ENCODE data around the gene HNRNPH2. TPM values are rescaled to one million over a fixed set of nuclear protein-coding genes. Genes with fewer than 3 reads are reported as not detected.

HNRNPH2 gene
- total and polyA plus RNA-seq, 9 of the 15 experiments (the other 6 are each of a cell fraction or from before 2014, with no cell fraction given), result 40.0 to 130 (median 60.3) TPM

DNA sequence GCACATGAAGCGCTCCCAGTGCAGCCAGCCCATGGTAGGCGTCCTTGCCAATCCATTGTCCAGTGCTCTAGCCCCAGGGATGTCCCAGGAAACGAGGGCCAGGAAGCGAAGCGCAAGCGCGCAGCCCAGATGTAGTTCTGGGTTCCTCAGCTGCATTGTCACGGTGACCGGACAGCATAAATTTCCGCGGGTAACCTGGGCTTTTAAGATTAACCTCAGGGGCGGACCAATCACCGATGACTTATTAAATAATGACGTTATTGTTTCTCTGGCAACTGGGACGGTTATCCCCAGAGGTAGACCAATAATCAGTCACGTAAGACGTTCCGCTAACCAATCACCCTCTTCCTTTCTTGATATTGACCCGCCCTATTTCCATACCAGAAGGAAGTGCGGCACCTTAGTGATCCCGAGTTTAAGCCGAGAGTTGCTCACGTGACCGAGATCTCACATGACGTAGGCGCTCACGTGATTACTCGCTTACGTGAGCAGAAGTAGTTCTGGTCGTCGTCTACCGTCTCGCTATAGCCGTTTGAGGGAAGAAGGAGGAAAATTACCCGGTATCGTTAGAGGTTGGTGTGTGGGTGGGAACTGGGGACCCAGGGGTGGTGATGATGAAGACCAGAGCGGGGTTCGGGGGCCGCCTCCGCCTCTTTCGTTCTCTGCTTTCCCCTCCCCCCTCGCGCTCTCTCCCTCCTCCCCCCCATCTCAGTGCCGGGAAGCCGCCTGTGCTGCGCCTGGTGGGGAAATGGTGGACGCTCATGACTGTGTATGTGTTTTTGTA lies at the start of gene HNRNPH2, which contains the start of gene GLA (continued):
- TF ChIP-seq, protein P1, sequence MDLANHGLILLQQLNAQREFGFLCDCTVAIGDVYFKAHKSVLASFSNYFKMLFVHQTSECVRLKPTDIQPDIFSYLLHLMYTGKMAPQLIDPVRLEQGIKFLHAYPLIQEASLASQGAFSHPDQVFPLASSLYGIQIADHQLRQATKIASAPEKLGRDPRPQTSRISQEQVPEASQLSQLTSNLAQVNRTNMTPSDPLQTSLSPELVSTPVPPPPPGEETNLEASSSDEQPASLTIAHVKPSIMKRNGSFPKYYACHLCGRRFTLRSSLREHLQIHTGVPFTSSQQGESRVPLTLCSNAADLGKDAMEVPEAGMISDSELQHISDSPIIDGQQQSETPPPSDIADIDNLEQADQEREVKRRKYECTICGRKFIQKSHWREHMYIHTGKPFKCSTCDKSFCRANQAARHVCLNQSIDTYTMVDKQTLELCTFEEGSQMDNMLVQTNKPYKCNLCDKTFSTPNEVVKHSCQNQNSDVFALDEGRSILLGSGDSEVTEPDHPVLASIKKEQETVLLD (IDR thresholded peaks at IDR 0.05), result no peak
- peak; percentile 87 to 89 for TF ChIP-seq NRF1 (conservative IDR thresholded peaks at IDR 0.05 in 1 of 2, IDR thresholded peaks at IDR 0.05 in 1 of 2)
- peak; percentile 93 for TF ChIP-seq SIN3B (IDR thresholded peaks at IDR 0.05; ENCODE audit: low read depth)
- TF ChIP-seq KAT2B (IDR thresholded peaks at IDR 0.05; ENCODE audit: low read depth, low read length), result no peak
- TF ChIP-seq, protein P2, sequence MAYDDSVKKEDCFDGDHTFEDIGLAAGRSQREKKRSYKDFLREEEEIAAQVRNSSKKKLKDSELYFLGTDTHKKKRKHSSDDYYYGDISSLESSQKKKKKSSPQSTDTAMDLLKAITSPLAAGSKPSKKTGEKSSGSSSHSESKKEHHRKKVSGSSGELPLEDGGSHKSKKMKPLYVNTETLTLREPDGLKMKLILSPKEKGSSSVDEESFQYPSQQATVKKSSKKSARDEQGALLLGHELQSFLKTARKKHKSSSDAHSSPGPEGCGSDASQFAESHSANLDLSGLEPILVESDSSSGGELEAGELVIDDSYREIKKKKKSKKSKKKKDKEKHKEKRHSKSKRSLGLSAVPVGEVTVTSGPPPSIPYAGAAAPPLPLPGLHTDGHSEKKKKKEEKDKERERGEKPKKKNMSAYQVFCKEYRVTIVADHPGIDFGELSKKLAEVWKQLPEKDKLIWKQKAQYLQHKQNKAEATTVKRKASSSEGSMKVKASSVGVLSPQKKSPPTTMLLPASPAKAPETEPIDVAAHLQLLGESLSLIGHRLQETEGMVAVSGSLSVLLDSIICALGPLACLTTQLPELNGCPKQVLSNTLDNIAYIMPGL (CRISPR knock-in tag; IDR thresholded peaks at IDR 0.05), result no peak
- TF ChIP-seq TCF3 (CRISPR knock-in tag; IDR thresholded peaks at IDR 0.05), result peak; percentile 9; the same call in 1 of the 2 replicates
- TF ChIP-seq, protein P3, sequence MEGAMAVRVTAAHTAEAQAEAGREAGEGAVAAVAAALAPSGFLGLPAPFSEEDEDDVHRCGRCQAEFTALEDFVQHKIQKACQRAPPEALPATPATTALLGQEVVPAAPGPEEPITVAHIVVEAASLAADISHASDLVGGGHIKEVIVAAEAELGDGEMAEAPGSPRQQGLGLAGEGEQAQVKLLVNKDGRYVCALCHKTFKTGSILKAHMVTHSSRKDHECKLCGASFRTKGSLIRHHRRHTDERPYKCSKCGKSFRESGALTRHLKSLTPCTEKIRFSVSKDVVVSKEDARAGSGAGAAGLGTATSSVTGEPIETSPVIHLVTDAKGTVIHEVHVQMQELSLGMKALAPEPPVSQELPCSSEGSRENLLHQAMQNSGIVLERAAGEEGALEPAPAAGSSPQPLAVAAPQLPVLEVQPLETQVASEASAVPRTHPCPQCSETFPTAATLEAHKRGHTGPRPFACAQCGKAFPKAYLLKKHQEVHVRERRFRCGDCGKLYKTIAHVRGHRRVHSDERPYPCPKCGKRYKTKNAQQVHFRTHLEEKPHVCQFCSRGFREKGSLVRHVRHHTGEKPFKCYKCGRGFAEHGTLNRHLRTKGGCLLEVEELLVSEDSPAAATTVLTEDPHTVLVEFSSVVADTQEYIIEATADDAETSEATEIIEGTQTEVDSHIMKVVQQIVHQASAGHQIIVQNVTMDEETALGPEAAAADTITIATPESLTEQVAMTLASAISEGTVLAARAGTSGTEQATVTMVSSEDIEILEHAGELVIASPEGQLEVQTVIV (CRISPR knock-in tag; IDR thresholded peaks at IDR 0.05; ENCODE audit: borderline replicate concordance), result no peak
- TF ChIP-seq TEAD1 (CRISPR knock-in tag; IDR thresholded peaks at IDR 0.05), result no peak
- TF ChIP-seq E2F3 (CRISPR knock-in tag; IDR thresholded peaks at IDR 0.05), result no peak
- TF ChIP-seq ZNF165 (CRISPR knock-in tag; IDR thresholded peaks at IDR 0.05; ENCODE audit: borderline replicate concordance), result no peak
- TF ChIP-seq, protein P4, sequence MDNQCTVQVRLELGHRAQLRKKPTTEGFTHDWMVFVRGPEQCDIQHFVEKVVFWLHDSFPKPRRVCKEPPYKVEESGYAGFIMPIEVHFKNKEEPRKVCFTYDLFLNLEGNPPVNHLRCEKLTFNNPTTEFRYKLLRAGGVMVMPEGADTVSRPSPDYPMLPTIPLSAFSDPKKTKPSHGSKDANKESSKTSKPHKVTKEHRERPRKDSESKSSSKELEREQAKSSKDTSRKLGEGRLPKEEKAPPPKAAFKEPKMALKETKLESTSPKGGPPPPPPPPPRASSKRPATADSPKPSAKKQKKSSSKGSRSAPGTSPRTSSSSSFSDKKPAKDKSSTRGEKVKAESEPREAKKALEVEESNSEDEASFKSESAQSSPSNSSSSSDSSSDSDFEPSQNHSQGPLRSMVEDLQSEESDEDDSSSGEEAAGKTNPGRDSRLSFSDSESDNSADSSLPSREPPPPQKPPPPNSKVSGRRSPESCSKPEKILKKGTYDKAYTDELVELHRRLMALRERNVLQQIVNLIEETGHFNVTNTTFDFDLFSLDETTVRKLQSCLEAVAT (IDR thresholded peaks at IDR 0.05), result peak in 1 of 2 experiments; percentile 63; a peak in 2 of 4 replicates
- TF ChIP-seq NCOR1 (IDR thresholded peaks at IDR 0.05), result peak; percentile 79
- TF ChIP-seq ZNF778 (CRISPR knock-in tag; IDR thresholded peaks at IDR 0.05), result no peak
- TF ChIP-seq ZBTB8A (IDR thresholded peaks at IDR 0.05; ENCODE audit: partially characterized antibody), result no peak
- TF ChIP-seq KLF1 (tag; IDR thresholded peaks at IDR 0.05), result no peak
- TF ChIP-seq, protein P5, sequence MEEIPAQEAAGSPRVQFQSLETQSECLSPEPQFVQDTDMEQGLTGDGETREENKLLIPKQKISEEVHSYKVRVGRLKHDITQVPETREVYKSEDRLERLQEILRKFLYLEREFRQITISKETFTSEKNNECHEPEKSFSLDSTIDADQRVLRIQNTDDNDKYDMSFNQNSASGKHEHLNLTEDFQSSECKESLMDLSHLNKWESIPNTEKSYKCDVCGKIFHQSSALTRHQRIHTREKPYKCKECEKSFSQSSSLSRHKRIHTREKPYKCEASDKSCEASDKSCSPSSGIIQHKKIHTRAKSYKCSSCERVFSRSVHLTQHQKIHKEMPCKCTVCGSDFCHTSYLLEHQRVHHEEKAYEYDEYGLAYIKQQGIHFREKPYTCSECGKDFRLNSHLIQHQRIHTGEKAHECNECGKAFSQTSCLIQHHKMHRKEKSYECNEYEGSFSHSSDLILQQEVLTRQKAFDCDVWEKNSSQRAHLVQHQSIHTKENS (CRISPR knock-in tag; IDR thresholded peaks at IDR 0.05), result no peak

Measured in K562 (cell line).